Dermis microvascular lymphatic vessel endothelial cell (primary cell): ENCODE measurements around the gene ERBB4. TPM values are rescaled to one million over a fixed set of nuclear protein-coding genes. Genes with fewer than 3 reads are reported as not detected.

ENCODE experiments used
- DNase-seq, 2 donors: peaks; one replicate each; pipeline versions ENCODE4 v3.0.0 to v3.0.0-alpha.2; 2010; ENCODE audit warnings: low read depth in 2 of 2
- total RNA-seq: library from RNA; depleted of rRNA; stranded (reverse); fragments of >200 nt; gene quantifications from 2 replicates; pipeline ENCODE4 v1.2.1, GENCODE V29; 2014

Gene ERBB4
- total RNA-seq, 1 donor from 2014 or later: not detected

DNA sequence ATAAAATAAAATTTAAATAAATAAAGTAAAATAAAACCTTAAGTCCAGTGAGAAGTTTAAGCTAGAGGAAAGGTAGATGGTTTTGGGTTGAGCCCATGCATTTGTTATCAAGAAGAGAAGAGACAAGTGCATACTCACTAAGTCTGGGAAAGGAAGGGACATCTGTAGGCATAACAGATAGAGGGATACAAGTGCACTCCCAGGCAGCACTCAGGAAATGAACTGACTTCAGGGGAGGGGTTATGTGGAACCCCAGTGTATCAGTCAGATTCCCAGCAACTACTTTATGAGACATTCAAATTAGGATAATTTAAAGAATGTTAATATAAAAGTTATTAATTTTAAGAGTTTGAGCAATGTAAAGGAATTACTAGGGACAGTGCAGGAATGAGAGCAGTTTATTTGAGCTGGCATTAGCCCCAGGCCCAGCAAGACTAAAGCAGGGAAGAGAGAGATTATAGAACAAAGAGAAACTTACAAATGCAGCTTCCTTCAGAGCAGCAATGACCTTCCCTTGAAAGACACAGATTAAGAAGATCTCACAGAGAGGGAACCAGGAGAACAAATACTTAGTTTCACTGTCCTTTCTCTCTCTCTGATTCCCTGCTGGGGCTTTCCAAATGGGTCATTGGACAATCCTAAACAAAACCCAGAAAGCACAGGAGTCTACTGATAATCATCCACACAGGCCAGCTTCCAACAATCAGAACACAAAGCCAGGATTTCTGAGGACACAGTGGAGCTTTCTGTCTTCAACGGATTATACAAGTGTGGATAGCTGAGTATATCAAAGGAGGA, 109.7 kb downstream of the ERBB4 start:
- no peak for DNase-seq

DNA sequence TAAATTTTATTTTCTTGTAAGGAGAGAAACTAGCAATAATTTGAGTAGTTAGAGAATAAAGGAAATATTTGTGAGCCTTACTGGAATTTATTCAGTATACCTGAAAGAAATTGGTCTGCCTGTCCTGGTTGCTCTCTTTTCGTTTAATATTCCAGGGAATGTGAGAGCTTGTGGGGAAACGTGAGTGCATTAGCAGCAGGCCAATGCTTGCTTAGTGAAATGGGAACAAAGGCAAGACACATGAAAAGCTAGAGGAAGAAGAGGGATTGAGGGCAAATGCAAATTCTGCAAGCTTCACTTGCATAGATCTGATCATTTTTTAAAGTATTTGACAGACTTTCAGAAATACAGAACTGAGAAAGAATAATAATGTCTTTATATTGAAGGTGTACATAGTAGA, 111.0 kb downstream of the ERBB4 start:
- no peak for DNase-seq

DNA sequence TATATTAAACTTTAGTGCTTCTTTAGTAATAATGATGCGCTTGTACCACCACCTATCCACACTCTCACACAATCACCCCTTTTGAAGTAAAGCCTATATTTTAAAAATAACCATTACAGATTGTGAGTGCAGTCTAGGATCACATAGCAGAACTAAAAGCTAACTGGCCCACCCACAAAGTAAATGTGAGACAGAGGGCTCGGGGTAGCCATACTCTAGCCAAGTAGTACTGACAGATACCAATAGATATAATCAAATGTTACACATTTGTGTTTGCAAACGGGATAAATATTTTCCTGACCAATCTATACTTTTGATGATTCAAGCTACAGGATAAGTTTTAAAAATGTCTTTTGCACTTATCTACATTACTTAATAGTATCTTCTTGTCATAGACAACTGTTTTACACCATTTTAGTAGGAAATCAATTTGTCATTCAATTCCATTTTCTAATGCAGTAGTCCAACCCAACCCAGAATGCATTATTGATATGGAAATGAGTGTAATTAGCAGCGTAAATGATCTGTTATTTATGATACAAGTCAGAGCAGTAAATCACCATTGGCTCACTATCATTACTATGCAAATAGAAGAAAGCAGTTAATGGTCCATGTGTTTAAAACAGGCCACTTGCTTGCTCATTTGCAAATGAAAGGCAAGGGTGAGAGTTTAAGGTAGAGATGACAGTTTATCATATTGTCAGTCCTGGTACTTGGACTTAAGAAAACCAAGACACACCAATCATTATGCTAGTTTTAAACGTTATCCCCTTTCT, 111.8 kb downstream of the ERBB4 start:
- no peak for DNase-seq

GRCh38 chr2:212424082-212424481, 114.5 kb downstream of the ERBB4 start:
- no peak for DNase-seq

- no peak for DNase-seq
These were observed 115.5 kb downstream of the ERBB4 start for GRCh38 chr2:212423089-212423488.

- no peak for DNase-seq
These were observed 116.9 kb downstream of the ERBB4 start for GRCh38 chr2:212421556-212422334.

- DNase-seq: no peak
These were observed 122.5 kb downstream of the ERBB4 start for GRCh38 chr2:212416086-212416485.

DNA sequence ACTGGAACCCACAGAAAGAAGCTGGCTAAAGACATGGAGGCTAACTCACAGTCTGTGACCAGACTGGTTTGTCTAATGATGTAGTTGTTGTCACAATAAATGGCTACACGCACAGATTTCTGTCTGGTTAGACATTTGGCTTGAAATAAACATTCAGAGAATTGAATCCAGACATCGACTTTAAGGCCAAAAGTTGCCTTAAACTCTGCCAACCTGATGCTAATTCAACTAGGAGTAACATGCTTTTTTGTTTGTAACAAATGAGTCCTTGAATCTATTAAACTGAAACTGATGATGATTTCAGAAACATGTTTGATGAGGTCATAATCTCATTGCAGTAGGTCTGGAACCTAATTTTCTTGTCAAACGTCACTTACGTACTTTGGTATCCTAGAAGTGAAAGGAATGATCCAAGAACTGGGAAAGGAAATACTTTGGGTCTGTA, 123.8 kb downstream of the ERBB4 start:
- no peak for DNase-seq

- no peak for DNase-seq
These were observed 129.0 kb downstream of the ERBB4 start for GRCh38 chr2:212409560-212409959.

DNA sequence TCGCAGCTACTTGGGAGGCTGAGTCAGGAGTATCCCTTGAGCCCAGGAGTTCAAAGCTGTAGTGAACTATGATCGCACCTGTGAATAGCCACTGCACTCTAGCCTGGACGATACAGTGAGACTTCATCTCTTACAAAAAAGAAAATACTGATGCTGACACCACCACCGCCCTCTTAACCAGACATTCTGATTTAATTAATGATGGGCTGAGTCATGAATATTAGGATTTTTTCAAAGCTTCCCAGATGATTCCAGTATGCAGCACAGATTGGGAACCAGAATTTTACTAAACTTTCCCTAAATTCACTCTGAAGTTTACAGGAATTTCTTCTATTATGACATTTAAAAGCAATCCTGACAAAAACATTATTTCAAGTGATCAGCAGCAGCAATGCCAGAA, 130.1 kb downstream of the ERBB4 start:
- no peak for DNase-seq

DNA sequence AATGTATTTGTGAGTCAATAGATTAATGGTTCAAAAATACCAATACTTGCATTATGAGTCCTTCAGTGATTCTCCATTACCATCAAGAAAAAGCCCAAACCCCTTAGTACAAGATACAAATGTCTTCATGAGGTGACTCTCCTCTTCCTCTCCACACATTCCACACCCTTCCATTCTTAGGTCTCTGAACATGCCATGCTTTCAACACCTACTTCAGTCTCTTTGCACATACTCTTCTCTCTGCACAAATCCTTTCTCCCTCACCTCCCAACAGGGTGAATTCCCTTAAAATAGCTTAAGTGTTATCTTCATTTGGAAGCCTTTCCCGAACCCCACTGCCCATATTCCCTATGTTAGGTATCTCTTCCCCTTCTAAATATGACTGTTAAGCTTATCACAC, 131.9 kb downstream of the ERBB4 start:
- no peak for DNase-seq

GRCh38 chr2:212402316-212402715, 136.3 kb downstream of the ERBB4 start:
- DNase-seq: no peak

DNA sequence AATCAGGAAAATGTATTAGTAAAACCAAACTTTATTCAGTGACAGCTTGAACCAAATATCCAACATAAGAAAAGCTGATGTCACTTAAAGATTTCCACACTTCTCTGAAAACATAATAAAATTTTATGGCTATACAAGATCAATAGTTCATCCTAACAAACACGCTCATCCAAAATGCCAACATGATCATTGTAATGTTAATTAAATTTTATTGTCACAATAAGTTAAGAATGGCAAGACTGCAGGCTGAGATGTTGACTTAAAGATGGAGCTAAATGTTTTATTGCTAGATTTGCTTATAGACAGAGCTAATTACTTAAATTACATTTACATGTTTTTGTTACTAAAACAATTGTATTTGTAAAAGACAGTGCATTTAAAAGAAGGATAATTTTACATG, 140.3 kb downstream of the ERBB4 start:
- no peak for DNase-seq

DNA sequence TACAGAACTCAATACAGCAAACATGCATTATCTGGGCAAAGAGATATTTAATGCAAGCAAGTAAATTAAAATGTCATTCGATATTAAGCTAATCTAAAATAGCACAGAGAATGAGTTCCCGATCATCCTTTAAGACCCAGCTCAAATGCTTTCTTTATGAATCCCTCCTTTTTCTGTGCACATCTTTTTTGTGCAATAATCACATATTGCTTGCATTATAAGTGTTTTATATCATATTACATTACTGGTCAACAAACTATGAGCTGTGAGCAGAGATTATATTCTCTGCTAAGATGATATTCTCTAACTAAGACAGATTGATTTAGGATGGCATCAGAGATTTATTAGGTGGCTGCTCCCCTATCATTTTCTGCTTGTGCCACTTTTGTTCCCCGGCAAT, 146.1 kb downstream of the ERBB4 start:
- no peak for DNase-seq

GRCh38 chr2:212392043-212392442, 146.6 kb downstream of the ERBB4 start:
- no peak for DNase-seq

GRCh38 chr2:212387146-212387545, 151.5 kb downstream of the ERBB4 start:
- DNase-seq: no peak

DNA sequence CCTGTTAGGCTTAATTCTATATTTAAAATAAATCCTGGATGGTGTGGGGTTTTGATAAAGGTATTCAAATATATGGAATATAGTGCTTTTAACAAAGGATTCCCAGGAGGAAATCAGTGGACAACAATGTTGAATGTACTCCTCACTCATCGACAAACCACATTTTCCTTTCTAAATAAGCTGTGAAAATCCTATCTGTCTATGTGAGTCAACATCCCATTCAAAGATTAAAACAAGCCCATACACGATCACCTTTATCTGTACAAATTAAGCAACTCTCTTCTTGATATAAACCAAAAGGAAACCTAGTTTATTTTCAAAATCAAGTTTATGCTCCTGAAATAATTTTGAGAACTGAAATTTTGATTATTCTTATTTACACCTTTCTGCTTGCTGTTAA, 153.4 kb downstream of the ERBB4 start:
- no peak for DNase-seq

GRCh38 chr2:212384027-212384426, 154.6 kb downstream of the ERBB4 start:
- no peak for DNase-seq

DNA sequence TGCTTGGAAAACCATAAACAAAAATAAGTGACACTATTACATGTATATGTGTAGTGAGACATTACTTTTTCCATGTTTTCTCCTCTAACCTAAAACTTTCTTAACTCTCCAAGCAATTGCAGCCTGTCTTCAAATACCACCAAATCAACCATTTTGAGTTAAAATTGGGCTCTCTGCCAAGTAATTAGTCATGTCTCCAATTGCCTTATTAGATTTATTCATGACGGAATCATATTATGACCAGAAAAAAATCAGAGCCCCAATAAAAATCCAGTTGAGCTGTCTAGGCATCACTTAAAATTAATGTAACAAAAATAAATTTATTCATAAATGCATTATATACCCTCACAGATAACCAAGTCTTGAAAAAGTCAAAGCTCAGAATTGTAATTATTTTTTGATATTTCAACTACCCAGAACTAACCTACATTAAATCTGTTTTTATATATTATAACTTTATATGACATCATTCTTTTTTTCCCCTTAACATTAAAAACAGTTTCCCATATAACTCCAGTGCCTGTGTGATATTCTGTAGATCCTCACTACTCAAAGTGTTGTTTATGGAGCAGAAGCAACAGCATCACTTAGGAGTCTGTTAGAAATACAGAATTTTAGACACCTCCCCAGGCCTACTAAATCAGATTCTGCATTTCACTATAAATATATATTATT, 157.0 kb downstream of the ERBB4 start:
- DNase-seq: no peak

- DNase-seq: no peak
These were observed 159.5 kb downstream of the ERBB4 start for GRCh38 chr2:212379103-212379502.

GRCh38 chr2:212367431-212367830, 171.2 kb downstream of the ERBB4 start:
- DNase-seq: no peak
